HepG2 (cell line): ENCODE measurements around the gene LMBRD2. TPM values are rescaled to one million over a fixed set of nuclear protein-coding genes. Genes with fewer than 3 reads are reported as not detected.
A peak's percentile ranks its signal among the peaks of the same experiment; 100 is the strongest.

Experiments used
- HES4 ChIP-seq: sonication (generic); formaldehyde crosslinking; IDR thresholded peaks from 2 replicates; pipeline ENCODE4 v1.9.0; 2021; ENCODE audit warnings: mild to moderate bottlenecking, missing genetic modification reagents, borderline replicate concordance
- KLF15 ChIP-seq: sonication (generic); formaldehyde crosslinking; IDR thresholded peaks from 2 replicates; pipeline ENCODE4 v1.8.1; 2023; ENCODE audit warnings: borderline replicate concordance, mild to moderate bottlenecking, inconsistent platforms, missing genetic modification reagents, mixed read lengths
- PHF5A ChIP-seq: IDR thresholded peaks from one replicate; pipeline ENCODE4 v1.6.1; 2018; ENCODE audit warnings: low read depth, missing genetic modification reagents; ENCODE audit not compliant: unreplicated experiment
- SCMH1 ChIP-seq: sonication (generic); formaldehyde crosslinking; IDR thresholded peaks from 2 replicates; pipeline ENCODE4 v1.9.0; 2021; ENCODE audit warnings: missing genetic modification reagents, mild to moderate bottlenecking, borderline replicate concordance
- SP5 ChIP-seq: IDR thresholded peaks from 2 replicates; pipeline ENCODE4 v1.6.1; 2016; ENCODE audit warnings: low read depth, borderline replicate concordance
- YY1 ChIP-seq: IDR thresholded peaks from 2 replicates; pipeline ENCODE4 v1.6.1; 2011; ENCODE audit warnings: low read length, low read depth, moderate library complexity, mild to moderate bottlenecking; ENCODE audit not compliant: insufficient read depth, insufficient replicate concordance
- ZNF232 ChIP-seq: sonication (generic); formaldehyde crosslinking; IDR thresholded peaks from 2 replicates; pipeline ENCODE4 v1.4.0; 2020; ENCODE audit warnings: missing genetic modification reagents, borderline replicate concordance
- ZNF607 ChIP-seq: sonication (generic); formaldehyde crosslinking; IDR thresholded peaks from 2 replicates; pipeline ENCODE4 v1.5.1; 2020; ENCODE audit warnings: missing genetic modification reagents, mild to moderate bottlenecking, borderline replicate concordance
- ZNF646 ChIP-seq: sonication (generic); formaldehyde crosslinking; IDR thresholded peaks from 2 replicates; pipeline ENCODE4 v1.9.0; 2021; ENCODE audit warnings: mild to moderate bottlenecking, missing genetic modification reagents
- ZNF713 ChIP-seq: sonication (generic); formaldehyde crosslinking; IDR thresholded peaks from 2 replicates; pipeline ENCODE4 v1.4.0; 2020; ENCODE audit warnings: mild to moderate bottlenecking, missing genetic modification reagents
- polyA plus RNA-seq, 8 experiments: library from polyadenylated mRNA; depleted of rRNA in 3 of 8; stranded (reverse) in 7 of 8; unstranded in 1 of 8; fragments of >200 nt; fragmentation: Illumina TruSeq in 4 of 8; extraction: Trizol in 4 of 8; gene quantifications; 2 replicates each; pipeline versions ENCODE4 v1.2.1 to v1.2.3, GENCODE V29; 2011 to 2016; ENCODE audit warnings: low read depth in 4 of 8, missing spikeins in 1 of 8, mixed read lengths in 1 of 8; ENCODE audit not compliant: insufficient read depth in 1 of 8
- total RNA-seq, 5 experiments: library from RNA; depleted of rRNA; stranded (reverse); fragments of >200 nt; fragmentation: Illumina TruSeq; extraction: Trizol; gene quantifications; 2 replicates each; pipeline ENCODE4 v1.2.3, GENCODE V29; 2016; ENCODE audit warnings: low read depth in 1 of 5
- TF ChIP-seq, protein P1 (sequence below): fragments of 450-650 bp; IDR thresholded peaks from 2 replicates; pipeline ENCODE4 v1.6.1; 2016
- TF ChIP-seq, protein P2 (sequence below): sonication (generic); formaldehyde crosslinking; IDR thresholded peaks from 2 replicates; pipeline ENCODE4 v1.4.0; 2020; ENCODE audit warnings: low read depth, missing genetic modification reagents
- TF ChIP-seq, protein P3 (sequence below): sonication (generic); formaldehyde crosslinking; IDR thresholded peaks from 2 replicates; pipeline ENCODE4 v1.8.0; 2022; ENCODE audit warnings: mild to moderate bottlenecking, missing genetic modification reagents

LMBRD2 gene
- total and polyA plus RNA-seq, 2 of the 13 experiments (the other 11 are each of a cell fraction or from before 2014, with no cell fraction given), result 2.0 to 4.7 TPM

- TF ChIP-seq SCMH1 (CRISPR knock-in tag) (no peak), ZNF713 (CRISPR knock-in tag) (no peak), PHF5A (no peak), ZNF232 (no peak), YY1 (peak; percentile 76), HES4 (peak; percentile 63; the same call in 1 of the 2 replicates), SP5 (peak; percentile 56), ZNF607 (peak; percentile 83), KLF15 (peak; percentile 57; the same call in 1 of the 2 replicates), ZNF646 (CRISPR knock-in tag) (no peak)
- TF ChIP-seq, protein P1, sequence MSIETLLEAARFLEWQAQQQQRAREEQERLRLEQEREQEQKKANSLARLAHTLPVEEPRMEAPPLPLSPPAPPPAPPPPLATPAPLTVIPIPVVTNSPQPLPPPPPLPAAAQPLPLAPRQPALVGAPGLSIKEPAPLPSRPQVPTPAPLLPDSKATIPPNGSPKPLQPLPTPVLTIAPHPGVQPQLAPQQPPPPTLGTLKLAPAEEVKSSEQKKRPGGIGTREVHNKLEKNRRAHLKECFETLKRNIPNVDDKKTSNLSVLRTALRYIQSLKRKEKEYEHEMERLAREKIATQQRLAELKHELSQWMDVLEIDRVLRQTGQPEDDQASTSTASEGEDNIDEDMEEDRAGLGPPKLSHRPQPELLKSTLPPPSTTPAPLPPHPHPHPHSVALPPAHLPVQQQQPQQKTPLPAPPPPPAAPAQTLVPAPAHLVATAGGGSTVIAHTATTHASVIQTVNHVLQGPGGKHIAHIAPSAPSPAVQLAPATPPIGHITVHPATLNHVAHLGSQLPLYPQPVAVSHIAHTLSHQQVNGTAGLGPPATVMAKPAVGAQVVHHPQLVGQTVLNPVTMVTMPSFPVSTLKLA, result peak; percentile 60; the same call in 1 of the 2 replicates
- TF ChIP-seq, protein P2, sequence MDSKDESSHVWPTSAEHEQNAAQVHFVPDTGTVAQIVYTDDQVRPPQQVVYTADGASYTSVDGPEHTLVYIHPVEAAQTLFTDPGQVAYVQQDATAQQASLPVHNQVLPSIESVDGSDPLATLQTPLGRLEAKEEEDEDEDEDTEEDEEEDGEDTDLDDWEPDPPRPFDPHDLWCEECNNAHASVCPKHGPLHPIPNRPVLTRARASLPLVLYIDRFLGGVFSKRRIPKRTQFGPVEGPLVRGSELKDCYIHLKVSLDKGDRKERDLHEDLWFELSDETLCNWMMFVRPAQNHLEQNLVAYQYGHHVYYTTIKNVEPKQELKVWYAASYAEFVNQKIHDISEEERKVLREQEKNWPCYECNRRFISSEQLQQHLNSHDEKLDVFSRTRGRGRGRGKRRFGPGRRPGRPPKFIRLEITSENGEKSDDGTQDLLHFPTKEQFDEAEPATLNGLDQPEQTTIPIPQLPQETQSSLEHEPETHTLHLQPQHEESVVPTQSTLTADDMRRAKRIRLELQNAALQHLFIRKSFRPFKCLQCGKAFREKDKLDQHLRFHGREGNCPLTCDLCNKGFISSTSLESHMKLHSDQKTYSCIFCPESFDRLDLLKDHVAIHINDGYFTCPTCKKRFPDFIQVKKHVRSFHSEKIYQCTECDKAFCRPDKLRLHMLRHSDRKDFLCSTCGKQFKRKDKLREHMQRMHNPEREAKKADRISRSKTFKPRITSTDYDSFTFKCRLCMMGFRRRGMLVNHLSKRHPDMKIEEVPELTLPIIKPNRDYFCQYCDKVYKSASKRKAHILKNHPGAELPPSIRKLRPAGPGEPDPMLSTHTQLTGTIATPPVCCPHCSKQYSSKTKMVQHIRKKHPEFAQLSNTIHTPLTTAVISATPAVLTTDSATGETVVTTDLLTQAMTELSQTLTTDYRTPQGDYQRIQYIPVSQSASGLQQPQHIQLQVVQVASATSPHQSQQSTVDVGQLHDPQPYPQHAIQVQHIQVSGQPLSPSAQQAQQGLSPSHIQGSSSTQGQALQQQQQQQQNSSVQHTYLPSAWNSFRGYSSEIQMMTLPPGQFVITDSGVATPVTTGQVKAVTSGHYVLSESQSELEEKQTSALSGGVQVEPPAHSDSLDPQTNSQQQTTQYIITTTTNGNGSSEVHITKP (CRISPR knock-in tag), result peak; percentile 67; the same call in 1 of the 2 replicates
- TF ChIP-seq, protein P3, sequence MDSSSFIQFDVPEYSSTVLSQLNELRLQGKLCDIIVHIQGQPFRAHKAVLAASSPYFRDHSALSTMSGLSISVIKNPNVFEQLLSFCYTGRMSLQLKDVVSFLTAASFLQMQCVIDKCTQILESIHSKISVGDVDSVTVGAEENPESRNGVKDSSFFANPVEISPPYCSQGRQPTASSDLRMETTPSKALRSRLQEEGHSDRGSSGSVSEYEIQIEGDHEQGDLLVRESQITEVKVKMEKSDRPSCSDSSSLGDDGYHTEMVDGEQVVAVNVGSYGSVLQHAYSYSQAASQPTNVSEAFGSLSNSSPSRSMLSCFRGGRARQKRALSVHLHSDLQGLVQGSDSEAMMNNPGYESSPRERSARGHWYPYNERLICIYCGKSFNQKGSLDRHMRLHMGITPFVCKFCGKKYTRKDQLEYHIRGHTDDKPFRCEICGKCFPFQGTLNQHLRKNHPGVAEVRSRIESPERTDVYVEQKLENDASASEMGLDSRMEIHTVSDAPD (CRISPR knock-in tag), result no peak
Measured at GRCh38 chr5:36151434-36152323, at the start of gene LMBRD2, which contains the start of gene SKP2 (continued).
